Esophagus (tissue), 2 donors: ENCODE measurements around the gene LAMA2. TPM values are rescaled to one million over a fixed set of nuclear protein-coding genes. Genes with fewer than 3 reads are reported as not detected.

Experiments
- H3K27ac ChIP-seq, 2 donors: one replicate each; pipeline ENCODE4 v1.5.1; 2013; ENCODE audit warnings: low read depth in 2 of 2, mild to moderate bottlenecking in 2 of 2, inconsistent platforms in 1 of 2, low read length in 1 of 2, moderate library complexity in 1 of 2
- H3K27me3 ChIP-seq, 2 donors: one replicate each; pipeline ENCODE4 v1.6.1; 2013; ENCODE audit warnings: low read length in 2 of 2, control low read depth in 1 of 2, mild to moderate bottlenecking in 1 of 2; ENCODE audit not compliant: insufficient read depth in 2 of 2, control insufficient read depth in 1 of 2
- H3K36me3 ChIP-seq, 2 donors: one replicate each; pipeline ENCODE4 v1.6.1; 2013; ENCODE audit warnings: low read length in 1 of 2; ENCODE audit not compliant: control insufficient read depth in 2 of 2, insufficient read depth in 2 of 2
- H3K4me1 ChIP-seq, 2 donors: one replicate each; pipeline ENCODE4 v1.6.1; 2013; ENCODE audit warnings: low read length in 1 of 2; ENCODE audit not compliant: control insufficient read depth in 2 of 2, insufficient read depth in 2 of 2
- H3K4me3 ChIP-seq, 2 donors: one replicate each; pipeline ENCODE4 v1.5.1; 2013; ENCODE audit warnings: low read length in 2 of 2, mild to moderate bottlenecking in 2 of 2, low read depth in 1 of 2, moderate library complexity in 1 of 2
- H3K9me3 ChIP-seq, 2 donors: one replicate each; pipeline ENCODE4 v1.6.1; 2013; ENCODE audit warnings: mild to moderate bottlenecking in 2 of 2, low read depth in 1 of 2, low read length in 1 of 2, moderate library complexity in 1 of 2; ENCODE audit not compliant: control insufficient read depth in 2 of 2, insufficient read depth in 1 of 2
- WGBS, 2 donors: extraction: QIAGEN DNeasy Blood & Tissue Kit; methylation state at CpG; one replicate each; pipeline ENCODE4 v1.1.7; 2013; 5-methylcytosine and 5-hydroxymethylcytosine counted together
- polyA plus RNA-seq, 2 donors: library from polyadenylated mRNA; stranded (reverse); fragments of 200-250 nt; gene quantifications; one replicate each; pipeline ENCODE4 v1.2.3, GENCODE V29; 2013
- donor health status: healthy with polysubstance abuse.
- donor health status: Bipolar disorder and iron deficiency.

Gene LAMA2
- polyA plus RNA-seq, 2 donors = 0.67 to 2.7 TPM

DNA sequence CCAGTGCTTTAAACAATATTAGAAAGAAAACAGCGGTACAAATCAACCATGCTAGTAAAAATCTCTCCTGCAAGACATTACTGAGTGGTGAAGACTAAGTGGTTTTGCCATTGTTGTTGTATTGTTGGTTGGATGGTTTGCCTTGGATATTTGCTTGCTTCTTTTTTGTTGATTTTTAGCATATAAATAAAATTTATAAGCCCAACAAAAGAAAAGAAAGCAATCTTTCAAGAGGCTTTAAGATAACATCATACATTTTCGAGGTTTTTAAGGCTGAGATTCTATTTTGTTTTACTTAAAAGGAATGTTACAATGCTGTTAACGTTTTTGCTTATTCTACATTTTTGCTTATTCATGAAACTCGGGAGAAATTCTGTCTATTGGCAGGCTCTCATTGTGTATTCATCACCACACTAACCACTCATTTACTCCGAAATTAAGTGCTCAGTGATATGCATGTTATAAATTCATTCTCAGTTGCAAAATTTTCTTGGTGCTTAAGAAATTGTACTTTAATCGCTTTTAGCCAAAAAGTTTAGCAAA is 139.1 kb downstream of the LAMA2 start:
- 77 to 82% methylated on average over 6 of the region's 6 CpGs for WGBS, 2 donors
- Histone ChIP-seq H3K27ac (no peak overlapping the region), H3K4me1 (no peaks in the 10 kb centered on the region), H3K36me3 (no peaks in the 10 kb centered on the region), H3K9me3 (no peaks in the 10 kb centered on the region), H3K27me3 (no peaks in the 10 kb centered on the region), H3K4me3 (no peak overlapping the region)

GRCh38 chr6:129026601-129027000 is 143.7 kb downstream of the LAMA2 start:
- WGBS, 2 donors = 67 to 81% methylated on average over 1 of the region's 1 CpG
- H3K36me3 ChIP-seq = no peaks in the 10 kb centered on the region
- H3K9me3 ChIP-seq = no peaks in the 10 kb centered on the region
- H3K4me1 ChIP-seq = no peaks in the 10 kb centered on the region
- H3K27ac ChIP-seq = no peak overlapping the region
- no peaks in the 10 kb centered on the region for H3K27me3 ChIP-seq
- H3K4me3 ChIP-seq = no peak overlapping the region

DNA sequence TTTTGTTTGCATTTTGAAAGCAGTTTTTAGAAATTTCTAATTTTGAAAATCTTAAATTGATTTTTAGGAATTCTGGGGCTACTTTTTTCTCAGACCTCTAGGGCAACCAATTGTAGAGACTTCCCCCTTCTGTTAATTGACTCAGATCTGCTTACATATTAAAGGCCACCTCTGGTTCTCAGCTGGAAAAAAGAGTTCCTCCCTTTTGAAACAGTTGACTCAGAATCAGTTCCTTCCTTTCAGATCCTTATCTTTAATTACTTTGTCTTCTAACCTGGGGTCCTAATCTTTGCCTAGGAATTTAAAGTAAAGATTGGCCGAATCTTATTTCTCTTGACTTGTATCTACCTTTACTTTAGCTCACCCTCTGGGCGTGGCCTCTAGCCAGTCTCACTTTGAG is 146.8 kb downstream of the LAMA2 start:
- Histone ChIP-seq H3K4me3 (no peak overlapping the region), H3K4me1 (no peaks in the 10 kb centered on the region), H3K9me3 (no peaks in the 10 kb centered on the region), H3K36me3 (no peaks in the 10 kb centered on the region), H3K27me3 (no peaks in the 10 kb centered on the region), H3K27ac (no peak overlapping the region)
- WGBS, 2 donors = 65 to 74% methylated on average over 2 of the region's 2 CpGs

DNA sequence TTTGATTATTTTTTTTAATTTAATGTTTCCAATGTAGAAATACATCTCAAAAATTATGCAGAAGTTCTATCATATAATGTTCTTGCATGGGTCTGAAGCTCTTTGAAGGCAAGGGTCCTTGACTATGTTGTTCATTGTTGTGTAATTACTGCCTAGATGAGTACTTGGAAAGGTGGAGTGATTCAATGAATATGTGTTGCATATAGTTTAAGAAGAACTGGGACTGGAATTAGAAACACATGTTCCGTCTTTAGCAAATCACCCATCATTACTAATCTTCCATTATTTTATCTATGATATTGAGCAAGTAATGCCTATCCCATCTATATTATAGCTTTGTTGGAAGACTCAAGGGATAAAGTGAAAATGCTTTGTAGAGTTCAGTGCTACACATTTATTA is 147.3 kb downstream of the LAMA2 start:
- no peaks in the 10 kb centered on the region for H3K36me3 ChIP-seq
- WGBS, 2 donors = 93 to 95% methylated on average over 1 of the region's 1 CpG
- no peak overlapping the region for H3K4me3 ChIP-seq
- H3K9me3 ChIP-seq = no peaks in the 10 kb centered on the region
- H3K27me3 ChIP-seq = no peaks in the 10 kb centered on the region
- H3K27ac ChIP-seq = no peak overlapping the region
- H3K4me1 ChIP-seq = no peaks in the 10 kb centered on the region

DNA sequence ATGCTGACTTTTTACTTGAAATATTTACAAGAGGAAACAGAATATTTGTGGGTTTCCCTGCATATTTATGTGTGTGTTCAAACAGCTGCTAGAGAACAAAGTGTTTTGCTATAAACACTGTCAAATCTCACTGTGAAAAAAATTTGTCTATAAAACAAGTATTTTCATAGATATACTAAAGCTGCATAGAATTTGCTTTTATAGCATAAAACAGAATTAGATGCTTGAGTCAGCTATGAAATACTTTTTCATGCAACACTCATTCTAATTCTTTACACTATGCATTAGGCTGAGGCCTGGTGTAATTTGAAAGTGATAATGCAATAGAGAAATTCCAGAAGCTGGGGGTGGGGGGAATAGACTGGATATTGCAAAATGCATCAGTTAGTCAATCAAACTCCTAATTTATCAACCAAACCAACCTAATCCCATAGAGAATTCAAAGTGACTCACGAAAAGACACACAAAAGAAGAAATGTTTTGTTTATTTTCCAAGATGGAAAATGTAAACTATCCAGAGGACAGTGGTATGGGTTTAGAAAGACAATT is 148.2 kb downstream of the LAMA2 start:
- no peak overlapping the region for H3K4me3 ChIP-seq
- H3K9me3 ChIP-seq = no peaks in the 10 kb centered on the region
- 46 to 51% methylated on average over 1 of the region's 1 CpG for WGBS, 2 donors
- no peaks in the 10 kb centered on the region for H3K4me1 ChIP-seq
- H3K27ac ChIP-seq = no peak overlapping the region
- no peaks in the 10 kb centered on the region for H3K36me3 ChIP-seq
- H3K27me3 ChIP-seq = no peaks in the 10 kb centered on the region

GRCh38 chr6:129032602-129033001 is 149.7 kb downstream of the LAMA2 start:
- H3K36me3 ChIP-seq = no peaks in the 10 kb centered on the region
- H3K9me3 ChIP-seq = no peaks in the 10 kb centered on the region
- 81 to 82% methylated on average over 6 of the region's 6 CpGs for WGBS, 2 donors
- no peaks in the 10 kb centered on the region for H3K4me1 ChIP-seq
- H3K27ac ChIP-seq = no peak overlapping the region
- no peaks in the 10 kb centered on the region for H3K27me3 ChIP-seq
- H3K4me3 ChIP-seq = no peak overlapping the region

DNA sequence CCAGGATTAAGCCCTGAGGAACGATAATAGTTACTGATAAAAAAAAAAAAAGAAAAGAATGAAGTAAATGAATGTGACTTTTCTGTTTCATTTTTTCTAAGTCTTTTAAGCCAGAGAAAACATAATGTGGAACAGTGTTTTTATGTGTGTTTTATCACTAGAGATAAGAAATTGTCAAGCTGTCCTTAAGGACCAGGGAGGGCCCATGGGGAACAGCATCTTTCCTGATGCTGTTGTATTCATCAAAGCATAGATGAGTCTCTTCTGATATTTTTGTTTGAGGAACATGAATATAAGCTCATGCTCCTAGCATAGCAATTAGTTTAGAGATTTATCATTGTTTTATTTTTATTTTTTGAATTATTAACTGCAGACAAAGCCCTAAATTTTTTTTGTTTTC is 150.2 kb downstream of the LAMA2 start:
- 69 to 72% methylated on average over 1 of the region's 1 CpG for WGBS, 2 donors
- no peaks in the 10 kb centered on the region for H3K4me1 ChIP-seq
- H3K4me3 ChIP-seq = no peak overlapping the region
- no peak overlapping the region for H3K27ac ChIP-seq
- H3K36me3 ChIP-seq = no peaks in the 10 kb centered on the region
- no peaks in the 10 kb centered on the region for H3K9me3 ChIP-seq
- H3K27me3 ChIP-seq = no peaks in the 10 kb centered on the region

- H3K27me3 ChIP-seq = no peaks in the 10 kb centered on the region
- no peak overlapping the region for H3K27ac ChIP-seq
- H3K4me3 ChIP-seq = no peak overlapping the region
- no peaks in the 10 kb centered on the region for H3K4me1 ChIP-seq
- no peaks in the 10 kb centered on the region for H3K9me3 ChIP-seq
- H3K36me3 ChIP-seq = no peaks in the 10 kb centered on the region
- 85 to 87% methylated on average over 2 of the region's 2 CpGs for WGBS, 2 donors
These were observed 150.6 kb downstream of the LAMA2 start for GRCh38 chr6:129033581-129033980.

GRCh38 chr6:129041563-129041962 is 158.6 kb downstream of the LAMA2 start:
- Histone ChIP-seq H3K36me3 (no peaks in the 10 kb centered on the region), H3K27me3 (no peaks in the 10 kb centered on the region), H3K4me1 (no peaks in the 10 kb centered on the region), H3K27ac (no peak overlapping the region), H3K4me3 (no peak overlapping the region), H3K9me3 (no peaks in the 10 kb centered on the region)
- 73 to 74% methylated on average over 2 of the region's 2 CpGs for WGBS, 2 donors

DNA sequence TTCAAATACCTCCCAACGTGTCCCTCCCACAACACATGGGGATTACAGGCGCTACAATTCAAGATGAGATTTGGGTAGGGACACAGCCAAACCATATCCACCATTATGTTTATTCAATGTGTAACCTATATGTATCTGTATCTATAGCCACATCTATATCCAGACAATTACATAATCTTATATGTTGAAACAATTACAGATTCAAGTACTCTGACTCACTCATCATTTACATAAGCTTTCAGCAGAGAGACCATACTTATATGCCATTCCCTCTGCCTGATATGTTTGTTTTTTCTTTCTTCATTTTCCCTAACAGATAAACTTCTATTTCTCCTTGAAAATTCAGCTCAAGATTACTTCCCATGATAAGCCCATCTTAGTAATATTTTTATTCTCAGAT is 163.6 kb downstream of the LAMA2 start:
- Histone ChIP-seq H3K4me1 (no peaks in the 10 kb centered on the region), H3K36me3 (no peaks in the 10 kb centered on the region), H3K9me3 (no peaks in the 10 kb centered on the region), H3K4me3 (no peak overlapping the region), H3K27ac (no peak overlapping the region), H3K27me3 (no peaks in the 10 kb centered on the region)
- WGBS, 2 donors = 79 to 87% methylated on average over 2 of the region's 2 CpGs
